ENCODE data around the gene CHAD. TPM values are rescaled to one million over a fixed set of nuclear protein-coding genes. Genes with fewer than 3 reads are reported as not detected.
A peak's percentile ranks its signal among the peaks of the same experiment; 100 is the strongest.

The CHAD gene
- total and polyA plus RNA-seq, 2 of the 13 experiments (the other 11 are each of a cell fraction or from before 2014, with no cell fraction given) = 1.4 TPM; not detected in 1

- TF ChIP-seq ZNF737 (CRISPR knock-in tag; IDR thresholded peaks at IDR 0.05; ENCODE audit: borderline replicate concordance) (no peak), NFIB (CRISPR knock-in tag; IDR thresholded peaks at IDR 0.05; ENCODE audit: borderline replicate concordance) (no peak), ZNF17 (CRISPR knock-in tag; IDR thresholded peaks at IDR 0.05) (no peak), TFE3 (CRISPR knock-in tag; IDR thresholded peaks at IDR 0.05) (peak; percentile 51), ZBTB43 (CRISPR knock-in tag; conservative IDR thresholded peaks at IDR 0.05) (peak; percentile 83), ZNF275 (CRISPR knock-in tag; IDR thresholded peaks at IDR 0.05; ENCODE audit: borderline replicate concordance) (peak; percentile 87; the same call in 1 of the 2 replicates), HNRNPH1 (optimal IDR thresholded peaks at IDR 0.05; ENCODE audit: low read depth, low read length) (no peak), ZSCAN21 (CRISPR knock-in tag; IDR thresholded peaks at IDR 0.05; ENCODE audit: borderline replicate concordance) (peak; percentile 98), NFAT5 (CRISPR knock-in tag; IDR thresholded peaks at IDR 0.05) (peak; percentile 76; the same call in 1 of the 2 replicates), ZNF552 (CRISPR knock-in tag; IDR thresholded peaks at IDR 0.05; ENCODE audit: borderline replicate concordance) (no peak), SIN3A (IDR thresholded peaks at IDR 0.05; ENCODE audit: borderline replicate concordance, low read depth, low read length) (peak; percentile 83), STAT5B (CRISPR knock-in tag; IDR thresholded peaks at IDR 0.05) (no peak), ZSCAN22 (CRISPR knock-in tag; IDR thresholded peaks at IDR 0.05) (peak; percentile 43; the same call in 1 of the 2 replicates), ZNF276 (CRISPR knock-in tag; IDR thresholded peaks at IDR 0.05; ENCODE audit: low read depth) (peak; percentile 95), ZBTB21 (CRISPR knock-in tag; IDR thresholded peaks at IDR 0.05) (no peak), RXRB (CRISPR knock-in tag; IDR thresholded peaks at IDR 0.05; ENCODE audit: borderline replicate concordance) (peak; percentile 52)
Measured at GRCh38 chr17:50478391-50479381, 10.0 kb upstream of the CHAD start, which contains the start of gene RSAD1 (continued).
